ENCODE results near the gene GNMT. TPM values are rescaled to one million over a fixed set of nuclear protein-coding genes. Genes with fewer than 3 reads are reported as not detected.

GNMT gene
- polyA plus RNA-seq, 3 donors, result 0.17 to 7.8 (median 0.31) TPM

- intact Hi-C loops (cut with micrococcal nuclease), result loop anchor here in 1 of 2 donors (5.0 kb wide), 1 partner anchor 133 kb away; no protein-coding TSS in a partner anchor
- DNase-seq, result no peak
- Histone ChIP-seq H3K4me3 (replicated peaks in 1 of 3; ENCODE audit: low read depth in 2 of 3, low read length in 3 of 3) (no peak overlapping the region), H3K36me3 (replicated peaks in 1 of 2; ENCODE audit: control insufficient read depth in 1 of 2, insufficient read depth in 2 of 2, low read length in 2 of 2) (peaks cover 65 to 72% of the 10 kb centered on the region in 2 donors), H3K27ac (ENCODE audit: low read depth in 1 of 2, low read length in 2 of 2) (no peak overlapping the region), H3K27me3 (ENCODE audit: control insufficient read depth in 2 of 2, insufficient read depth in 2 of 2, low read length in 2 of 2) (no peaks in the 10 kb centered on the region), H2AFZ (ENCODE audit: insufficient read depth, low read depth, low read length, poor library complexity, severe bottlenecking) (no peak overlapping the region), H3K4me2 (replicated peaks; ENCODE audit: extremely low read depth, low read length, poor library complexity, severe bottlenecking) (no peak overlapping the region), H3K79me2 (ENCODE audit: insufficient read depth, low read length) (peaks cover 21% of the 10 kb centered on the region), H4K20me1 (ENCODE audit: insufficient read depth, low read length) (peaks cover 4% of the 10 kb centered on the region), H3K4me1 (ENCODE audit: control insufficient read depth in 1 of 2, insufficient read depth in 2 of 2, low read length in 2 of 2) (peaks cover 12 to 14% of the 10 kb centered on the region in 2 donors), H3K9ac (ENCODE audit: insufficient read depth, low read length, poor library complexity, severe bottlenecking) (no peak overlapping the region), H3K9me3 (replicated peaks in 1 of 2; ENCODE audit: control insufficient read depth in 1 of 2, insufficient read depth in 1 of 2, low read length in 2 of 2) (no peaks in the 10 kb centered on the region)
- peaks cover 16% of the 10 kb centered on the region for H3K4me1 Mint-ChIP-seq
- 93% methylated on average over 3 of the region's 6 CpGs for WGBS (ENCODE audit: insufficient coverage)
- H3K4me3 Mint-ChIP-seq, result no peak overlapping the region
- TF ChIP-seq CTCF (IDR thresholded peaks at IDR 0.05), result peak; percentile 27
- H3K36me3 Mint-ChIP-seq, result peaks cover 59 to 65% of the 10 kb centered on the region in 2 donors
- peaks cover 0 to 3% (median 0%) of the 10 kb centered on the region in 3 donors for H3K27me3 Mint-ChIP-seq (ENCODE audit: low read depth in 3 of 3)
- no peaks in the 10 kb centered on the region for H3K9me3 Mint-ChIP-seq
- peak overlapping the region in 1 of 7 donors; percentile 12 for H3K27ac Mint-ChIP-seq
Measured at GRCh38 chr6:43009124-43009523, 48.6 kb downstream of the GNMT start.

GRCh38 chr6:43011207-43011606, 50.7 kb downstream of the GNMT start:
- Histone ChIP-seq H3K27ac (ENCODE audit: low read depth in 1 of 2, low read length in 2 of 2) (no peak overlapping the region), H3K4me2 (replicated peaks; ENCODE audit: extremely low read depth, low read length, poor library complexity, severe bottlenecking) (no peak overlapping the region), H3K4me3 (replicated peaks in 1 of 3; ENCODE audit: low read depth in 2 of 3, low read length in 3 of 3) (no peak overlapping the region), H3K4me1 (ENCODE audit: control insufficient read depth in 1 of 2, insufficient read depth in 2 of 2, low read length in 2 of 2) (peaks cover 31 to 34% of the 10 kb centered on the region in 2 donors), H3K36me3 (replicated peaks in 1 of 2; ENCODE audit: control insufficient read depth in 1 of 2, insufficient read depth in 2 of 2, low read length in 2 of 2) (peaks cover 60 to 62% of the 10 kb centered on the region in 2 donors), H3K9ac (ENCODE audit: insufficient read depth, low read length, poor library complexity, severe bottlenecking) (no peak overlapping the region), H4K20me1 (ENCODE audit: insufficient read depth, low read length) (peaks cover 19% of the 10 kb centered on the region), H2AFZ (ENCODE audit: insufficient read depth, low read depth, low read length, poor library complexity, severe bottlenecking) (no peak overlapping the region), H3K79me2 (ENCODE audit: insufficient read depth, low read length) (peaks cover 42% of the 10 kb centered on the region), H3K27me3 (ENCODE audit: control insufficient read depth in 2 of 2, insufficient read depth in 2 of 2, low read length in 2 of 2) (no peaks in the 10 kb centered on the region), H3K9me3 (replicated peaks in 1 of 2; ENCODE audit: control insufficient read depth in 1 of 2, insufficient read depth in 1 of 2, low read length in 2 of 2) (no peaks in the 10 kb centered on the region)
- no peak for DNase-seq
- H3K27ac Mint-ChIP-seq, result peak overlapping the region in 2 of 7 donors; percentile 3 to 13
- H3K4me1 Mint-ChIP-seq, result peaks cover 34% of the 10 kb centered on the region
- 80% methylated on average over 1 of the region's 6 CpGs for WGBS (ENCODE audit: insufficient coverage)
- peaks cover 54 to 57% of the 10 kb centered on the region in 2 donors for H3K36me3 Mint-ChIP-seq
- TF ChIP-seq CTCF (IDR thresholded peaks at IDR 0.05), result no peak
- H3K9me3 Mint-ChIP-seq, result no peaks in the 10 kb centered on the region
- no peak overlapping the region for H3K4me3 Mint-ChIP-seq
- peaks cover 0 to 3% (median 1%) of the 10 kb centered on the region in 3 donors for H3K27me3 Mint-ChIP-seq (ENCODE audit: low read depth in 3 of 3)
- intact Hi-C loops (cut with micrococcal nuclease), result loop anchor here (5.0 to 10.0 kb wide), 3 partner anchors 34 to 504 kb away; partner anchors contain the start of genes PEX6 (in 2 of the 2), LRRC73 (in 1 of the 2), POLR1C (in 1 of the 2) and YIPF3 (in 1 of the 2)
